HG03159 (cell line): ENCODE measurements around the gene MISFA.
"Not testable (repeated sequence)": the region's sequence is repeated elsewhere in the genome, so short reads cannot be mapped to it uniquely, and the experiment has no call there.

Source experiments
- ATAC-seq: cut with Tn5 transposase; IDR thresholded peaks from one replicate; pipeline ENCODE4 v1.9.1; 2021; ENCODE audit warnings: mild to moderate bottlenecking, moderate library complexity; ENCODE audit not compliant: unreplicated experiment

Gene MISFA

GRCh38 chr11:18599739-18600230 lies at the start of gene MISFA:
TSS of gene MISFA (plus strand) at chr11:18599789. CDS start at chr11:18599929, 140 bp downstream.
- no peak for ATAC-seq

GRCh38 chr11:18563090-18563730 lies 36.4 kb upstream of the MISFA start:
- no peak for ATAC-seq

GRCh38 chr11:18564149-18564548 lies 35.4 kb upstream of the MISFA start:
- no peak for ATAC-seq

GRCh38 chr11:18566406-18566805 lies 33.2 kb upstream of the MISFA start:
- ATAC-seq, result no peak

GRCh38 chr11:18567081-18567480 lies 32.5 kb upstream of the MISFA start:
- no peak for ATAC-seq

- no peak for ATAC-seq
These were observed 24.2 kb upstream of the MISFA start for GRCh38 chr11:18575361-18575760.

- peak; percentile 87 for ATAC-seq
These were observed 20.5 kb upstream of the MISFA start for GRCh38 chr11:18578975-18579598.

GRCh38 chr11:18580113-18580766 lies 19.3 kb upstream of the MISFA start:
- ATAC-seq, result no peak

- ATAC-seq, result no peak
These were observed 17.8 kb upstream of the MISFA start for GRCh38 chr11:18581825-18582224.

GRCh38 chr11:18588297-18589252 lies 11.0 kb upstream of the MISFA start, which contains the start of gene UEVLD:
TSS of gene UEVLD (minus strand) at chr11:18588734. CDS start at chr11:18588654, 80 bp downstream.
- peak; percentile 56 for ATAC-seq

- ATAC-seq, result no peak
These were observed 9.0 kb upstream of the MISFA start for GRCh38 chr11:18590571-18590970.

GRCh38 chr11:18594088-18594487 lies 5.5 kb upstream of the MISFA start:
- not testable (repeated sequence) for ATAC-seq

- no peak for ATAC-seq
These were observed 4.4 kb upstream of the MISFA start for GRCh38 chr11:18594999-18595749.

GRCh38 chr11:18600915-18601569 lies 1.5 kb downstream of the MISFA start:
- no peak for ATAC-seq

- ATAC-seq, result no peak
These were observed 8.8 kb downstream of the MISFA start for GRCh38 chr11:18608376-18608775.

- ATAC-seq, result no peak
These were observed 11.6 kb downstream of the MISFA start for GRCh38 chr11:18611196-18611595.

- no peak for ATAC-seq
These were observed 12.8 kb downstream of the MISFA start for GRCh38 chr11:18612394-18612793.

- ATAC-seq, result no peak
These were observed 15.1 kb downstream of the MISFA start for GRCh38 chr11:18614667-18615066.

- peak; percentile 88 for ATAC-seq
These were observed 16.2 kb downstream of the MISFA start for GRCh38 chr11:18615628-18616392.
